Stimulated activated CD8-positive, alpha-beta memory T cell treated with anti-CD3 and anti-CD28 coated beads, Interleukin-12 subunit alpha, Interleukin-12 subunit beta, amount 100 ng/mL, for 24 hours (primary cell): Measurements from ENCODE around the gene EMD.
"Not testable (repeated sequence)": the region's sequence is repeated elsewhere in the genome, so short reads cannot be mapped to it uniquely, and the experiment has no call there.

Experiments used
- DNase-seq: peaks from one replicate; pipeline ENCODE4 v3.0.0-alpha.2; 2020; ENCODE audit errors: extremely low read depth

Gene EMD

DNA sequence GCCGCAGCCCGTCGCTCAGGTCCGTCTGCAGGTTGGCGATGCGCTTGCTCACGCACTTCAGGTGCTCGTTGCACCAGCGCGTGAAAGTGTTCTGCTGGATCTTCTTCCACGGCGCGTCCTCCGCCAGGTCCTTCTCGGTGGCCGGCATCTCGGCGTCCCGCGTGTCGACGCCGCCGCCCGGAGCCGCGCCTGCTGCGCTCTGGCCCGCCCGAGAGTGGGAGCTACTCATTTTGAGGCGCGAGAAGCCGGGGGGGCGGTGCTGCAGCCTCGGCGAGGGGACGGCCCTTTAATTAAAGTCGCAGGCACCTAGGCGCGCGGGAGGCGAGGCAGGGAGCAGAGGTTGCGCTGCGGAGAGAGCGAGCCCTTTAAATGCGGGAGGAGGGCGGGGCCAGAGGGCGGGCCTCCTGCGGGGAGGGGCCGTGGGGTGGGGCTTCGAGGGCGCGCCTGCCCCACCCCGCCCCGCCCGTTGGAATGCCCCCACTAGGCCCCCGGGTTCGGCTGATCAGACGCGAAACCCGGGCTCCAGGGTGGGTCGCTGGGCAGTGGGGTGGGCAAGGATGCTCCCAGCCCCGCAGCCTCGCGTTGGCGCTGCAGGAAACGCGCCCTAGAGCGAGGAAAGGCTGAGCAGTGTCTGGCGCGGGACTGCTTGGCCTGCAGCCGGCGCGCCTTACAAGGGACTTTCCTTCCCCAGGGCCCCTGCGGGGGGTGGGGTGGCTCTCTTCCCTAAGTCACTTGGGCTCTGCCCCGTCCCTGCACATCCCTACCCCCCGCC lies 7.9 kb upstream of the EMD start:
- DNase-seq: peak; percentile 78

DNA sequence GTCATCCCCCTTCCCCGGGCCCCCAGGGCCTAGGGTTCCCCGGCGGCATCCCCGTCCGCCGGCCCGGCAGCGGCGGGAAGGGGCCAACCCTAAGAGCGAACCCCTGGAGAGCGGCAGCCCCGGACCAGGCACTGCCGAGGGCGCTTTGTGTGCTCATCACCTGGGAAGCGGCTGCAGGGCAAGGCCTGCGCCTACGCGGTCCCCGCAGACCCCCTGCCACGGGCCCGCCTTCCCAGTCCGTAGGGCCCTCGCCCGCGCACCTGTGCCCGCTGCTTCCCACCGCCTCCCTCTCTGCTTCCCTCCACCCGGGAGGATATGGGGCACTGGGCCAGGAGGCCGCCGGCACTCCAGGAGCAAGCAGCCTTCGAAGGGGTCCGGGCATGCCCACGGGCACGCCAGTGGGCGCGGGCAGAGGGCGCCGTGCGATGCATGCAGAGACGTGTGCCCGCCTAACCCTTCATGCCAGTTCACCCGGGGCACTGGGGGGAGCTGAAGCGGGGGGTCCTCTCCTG lies 7.2 kb upstream of the EMD start:
- DNase-seq: no peak

DNA sequence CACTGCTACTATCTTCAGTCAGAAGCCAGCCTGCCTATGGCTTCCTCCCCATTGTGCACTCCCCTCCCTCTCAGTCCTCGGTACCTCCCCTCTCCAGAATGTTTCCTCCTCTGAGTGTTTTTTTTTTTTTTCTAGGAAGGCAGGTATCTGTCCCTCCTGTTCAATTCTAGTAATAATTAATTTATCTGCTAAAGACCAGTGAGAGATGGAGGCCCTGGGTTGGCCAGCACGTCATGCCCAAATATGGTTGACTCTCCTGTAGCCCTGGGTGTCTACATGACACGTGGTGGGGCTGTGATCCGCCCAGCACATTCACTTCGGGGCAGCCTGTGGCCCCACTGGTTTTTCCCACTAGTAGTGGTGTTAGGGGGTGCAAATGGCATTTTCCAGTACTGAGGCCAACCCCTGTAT lies 6.5 kb upstream of the EMD start:
- DNase-seq: no peak

DNA sequence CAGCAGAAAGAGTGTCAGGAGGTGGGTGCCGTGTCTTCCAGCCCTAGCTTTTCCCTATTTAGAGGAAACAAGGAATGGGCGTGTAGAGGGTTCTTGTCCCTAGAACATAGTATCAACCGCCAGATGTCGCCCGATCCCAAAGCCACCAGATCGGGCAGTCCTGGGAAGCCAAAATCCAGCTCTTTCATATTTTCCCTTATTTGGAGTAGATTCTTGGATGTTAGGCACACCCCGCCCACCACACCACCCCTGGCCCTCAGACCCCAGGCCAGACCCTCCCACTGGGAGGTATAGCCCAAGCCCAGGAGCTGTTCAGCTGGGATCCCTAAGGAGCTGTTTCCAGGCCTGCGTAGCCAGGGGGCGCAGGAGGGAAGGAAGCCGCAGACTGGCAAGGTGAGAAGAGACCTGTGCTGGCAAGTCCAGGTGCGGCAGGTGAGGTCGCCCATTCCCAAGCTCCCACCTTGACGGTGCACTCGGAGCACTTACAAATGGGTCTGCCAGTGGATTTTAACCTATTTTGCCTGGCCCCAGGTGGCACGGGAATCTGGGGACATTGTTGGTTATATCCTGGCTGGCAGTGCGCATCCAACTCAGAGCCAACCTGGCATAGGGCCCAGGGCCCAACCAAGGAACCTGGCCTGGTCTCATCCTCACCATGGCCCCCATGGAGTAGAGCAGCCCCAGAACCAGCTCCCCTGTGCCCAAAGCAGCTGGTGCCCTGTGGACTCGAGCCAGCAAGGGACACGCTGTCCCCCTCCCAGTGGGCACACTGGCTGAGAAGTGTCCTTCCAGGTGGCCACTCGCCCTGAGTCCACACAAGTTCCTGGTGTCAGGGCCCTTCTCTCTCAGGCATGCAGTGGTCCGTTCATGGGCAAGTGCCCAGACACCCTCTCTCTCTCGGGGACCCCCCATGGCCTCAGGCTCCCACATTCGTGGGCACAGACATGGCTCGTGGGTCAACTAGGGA lies 5.5 kb upstream of the EMD start:
- DNase-seq: no peak

DNA sequence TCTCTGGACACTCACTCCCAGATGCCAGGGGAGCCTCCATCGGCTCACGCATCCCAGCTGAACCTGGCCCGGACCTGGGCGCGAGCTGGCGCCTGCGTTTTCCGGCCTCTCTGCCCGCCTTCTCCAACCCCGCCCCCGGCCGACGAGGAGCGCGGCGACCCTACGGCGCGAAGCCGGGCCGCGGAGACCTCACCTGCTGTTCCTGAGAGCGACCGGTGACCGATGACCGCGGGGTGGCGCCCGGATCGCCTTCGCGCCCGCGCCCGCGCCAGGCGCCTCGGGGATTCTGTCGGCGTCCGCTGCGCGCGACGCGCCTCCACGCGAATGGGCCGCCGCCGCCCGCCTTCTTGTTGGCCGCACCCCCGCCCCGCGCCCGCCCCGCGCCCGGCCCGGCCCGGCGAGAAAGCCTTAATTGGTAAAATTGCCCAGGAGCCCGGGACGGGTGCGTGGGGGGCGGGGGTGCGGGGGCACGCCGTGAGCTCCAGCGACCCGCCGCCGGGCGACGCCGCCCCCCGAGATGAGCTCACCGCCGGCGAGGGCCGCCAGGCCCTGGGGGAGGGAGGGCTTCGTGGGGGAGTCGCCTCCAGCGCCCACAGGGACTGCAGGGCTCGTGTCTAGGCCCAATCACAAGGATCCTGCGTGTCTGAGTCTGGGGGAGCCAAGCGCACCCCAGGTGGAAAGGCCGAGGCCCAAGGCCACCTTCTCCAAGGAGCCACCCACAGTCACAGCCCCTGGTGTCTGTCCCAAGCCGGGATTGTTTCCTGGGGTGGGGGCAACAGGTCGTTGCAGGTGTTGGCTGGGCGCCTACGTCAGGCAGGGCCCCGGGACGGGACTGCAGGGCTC lies 4.6 kb upstream of the EMD start, which contains the start of gene FLNA:
TSS of gene FLNA (minus strand) at position 322 of the 843 bp plus-strand sequence. CDS start 3,389 bp downstream, outside the sequence.
- DNase-seq: no peak

DNA sequence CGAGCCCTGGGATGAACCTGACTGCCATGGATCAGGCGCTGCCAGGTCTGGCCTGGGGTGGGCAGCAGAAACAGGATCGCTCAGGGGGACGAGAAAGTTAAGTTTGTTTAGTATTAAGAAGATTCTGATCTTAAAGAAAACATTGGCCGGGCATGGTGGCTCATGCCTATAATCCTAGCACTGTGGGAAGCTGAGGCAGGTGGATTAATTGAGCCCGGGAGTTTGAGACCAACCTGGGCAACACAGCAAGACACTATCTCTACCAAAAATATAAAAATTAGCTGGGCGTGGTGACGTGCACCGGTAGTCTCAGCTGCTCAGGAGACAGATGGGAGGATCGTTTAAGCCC lies 4.0 kb upstream of the EMD start:
- DNase-seq: no peak

DNA sequence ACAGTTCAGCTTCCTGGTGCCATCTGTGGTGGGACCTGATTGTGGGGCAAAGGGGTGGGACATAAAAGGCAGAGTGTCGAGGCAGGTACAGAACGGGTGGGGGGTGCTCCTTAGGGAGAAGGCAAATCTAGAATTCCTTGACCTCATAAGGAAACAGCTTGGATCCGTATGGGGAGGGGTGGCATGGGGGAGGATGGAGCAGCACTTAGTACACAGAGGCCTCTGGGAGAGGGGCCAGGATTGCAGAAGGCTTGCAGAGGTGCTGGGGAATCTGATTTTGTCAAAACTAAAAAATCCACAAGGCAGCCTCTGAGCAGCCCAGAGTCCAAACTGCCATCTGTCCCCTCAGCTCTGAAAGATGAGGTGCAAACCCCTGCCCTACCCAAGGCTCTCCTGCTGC lies 2.3 kb upstream of the EMD start:
- DNase-seq: no peak

DNA sequence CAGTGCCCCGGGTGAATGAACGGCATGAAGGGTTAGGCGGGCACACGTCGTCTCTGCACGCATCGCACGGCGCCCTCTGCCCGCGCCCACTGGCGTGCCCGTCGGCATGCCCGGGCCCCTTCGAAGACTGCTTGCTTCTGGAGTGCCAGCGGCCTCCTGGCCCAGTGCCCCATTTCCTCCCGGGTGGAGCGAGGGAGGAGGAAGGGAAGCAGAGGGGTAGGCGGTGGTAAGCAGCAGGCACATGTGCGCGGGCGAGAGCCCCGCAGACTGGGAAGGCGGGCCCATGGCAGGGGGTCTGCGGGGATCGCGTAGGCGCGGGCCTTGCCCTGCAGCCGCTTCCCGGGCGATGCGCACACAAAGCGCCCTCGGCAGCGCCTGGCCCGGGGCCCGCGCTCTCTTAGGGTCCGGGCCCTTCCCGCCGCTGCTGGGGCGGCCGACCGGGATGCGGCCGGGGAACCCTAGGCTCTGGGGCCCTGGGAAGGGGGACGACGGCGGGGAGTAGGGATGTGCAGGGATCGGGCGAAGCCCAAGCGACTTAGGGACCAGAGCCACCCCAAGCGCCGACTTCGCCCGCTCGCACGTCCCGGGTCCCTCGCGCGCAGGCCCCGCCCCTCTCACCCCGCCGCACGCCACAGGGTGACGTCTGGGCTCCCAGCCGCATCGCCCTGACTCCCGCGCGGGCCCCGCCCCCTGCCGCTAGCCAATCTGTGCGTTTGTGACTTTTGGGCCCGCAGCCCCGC lies 866 bp upstream of the EMD start:
- no peak for DNase-seq

DNA sequence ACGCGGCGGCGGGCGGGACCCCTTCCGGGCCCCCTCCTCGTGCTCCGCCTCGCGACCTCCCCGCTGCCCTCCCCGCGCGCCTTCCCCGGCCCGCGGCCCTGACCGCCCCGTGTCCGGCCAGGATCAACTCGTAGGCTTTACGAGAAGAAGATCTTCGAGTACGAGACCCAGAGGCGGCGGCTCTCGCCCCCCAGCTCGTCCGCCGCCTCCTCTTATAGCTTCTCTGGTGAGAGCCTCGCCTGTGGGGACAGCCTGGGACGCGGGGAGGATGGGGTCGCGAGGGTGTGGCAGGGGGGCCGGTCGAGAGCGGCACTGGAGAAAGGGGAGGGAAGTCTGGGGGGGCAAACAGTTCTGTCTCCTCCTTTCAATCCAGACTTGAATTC lies 465 bp downstream of the EMD start:
- no peak for DNase-seq

DNA sequence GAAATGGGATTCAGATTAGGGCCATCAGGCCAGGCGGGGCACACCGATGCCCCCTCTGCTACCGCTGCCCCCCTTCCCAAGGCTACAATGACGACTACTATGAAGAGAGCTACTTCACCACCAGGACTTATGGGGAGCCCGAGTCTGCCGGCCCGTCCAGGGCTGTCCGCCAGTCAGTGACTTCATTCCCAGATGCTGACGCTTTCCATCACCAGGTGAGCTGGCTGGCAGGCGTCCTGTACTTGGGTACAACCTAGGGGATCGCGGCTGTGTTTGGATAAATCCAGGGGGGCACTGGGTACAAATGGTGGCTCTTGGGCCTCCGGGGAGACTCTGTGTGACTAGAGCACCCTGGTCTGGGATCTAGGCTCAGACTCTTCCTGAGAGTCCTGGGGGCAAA lies 1.1 kb downstream of the EMD start:
- no peak for DNase-seq

DNA sequence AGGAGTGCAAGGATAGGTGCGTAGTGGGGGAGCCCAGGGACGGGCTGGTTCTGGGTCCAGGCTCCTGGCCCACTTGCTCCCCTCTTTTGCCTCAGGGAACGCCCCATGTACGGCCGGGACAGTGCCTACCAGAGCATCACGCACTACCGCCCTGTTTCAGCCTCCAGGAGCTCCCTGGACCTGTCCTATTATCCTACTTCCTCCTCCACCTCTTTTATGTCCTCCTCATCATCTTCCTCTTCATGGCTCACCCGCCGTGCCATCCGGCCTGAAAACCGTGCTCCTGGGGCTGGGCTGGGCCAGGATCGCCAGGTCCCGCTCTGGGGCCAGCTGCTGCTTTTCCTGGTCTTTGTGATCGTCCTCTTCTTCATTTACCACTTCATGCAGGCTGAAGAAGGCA lies 1.7 kb downstream of the EMD start:
- no peak for DNase-seq

DNA sequence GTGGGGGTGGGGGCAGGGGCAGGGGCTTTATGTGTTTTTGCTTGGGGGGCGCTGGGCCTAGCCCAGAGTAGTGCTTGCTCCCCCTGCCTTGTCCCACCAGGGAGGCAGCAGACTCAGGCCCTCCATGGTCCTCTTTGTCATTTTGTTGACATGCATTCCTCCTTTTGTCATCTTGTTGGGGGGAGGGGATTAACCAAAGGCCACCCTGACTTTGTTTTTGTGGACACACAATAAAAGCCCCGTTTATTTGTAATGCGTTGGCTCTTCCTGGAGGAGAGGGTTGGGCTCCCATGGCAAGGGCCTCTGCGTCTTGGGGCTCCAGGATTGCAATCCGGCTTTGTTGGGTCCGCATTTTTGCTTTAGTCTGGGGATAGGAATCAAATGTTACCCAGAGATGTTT lies 2.2 kb downstream of the EMD start:
- DNase-seq: no peak

DNA sequence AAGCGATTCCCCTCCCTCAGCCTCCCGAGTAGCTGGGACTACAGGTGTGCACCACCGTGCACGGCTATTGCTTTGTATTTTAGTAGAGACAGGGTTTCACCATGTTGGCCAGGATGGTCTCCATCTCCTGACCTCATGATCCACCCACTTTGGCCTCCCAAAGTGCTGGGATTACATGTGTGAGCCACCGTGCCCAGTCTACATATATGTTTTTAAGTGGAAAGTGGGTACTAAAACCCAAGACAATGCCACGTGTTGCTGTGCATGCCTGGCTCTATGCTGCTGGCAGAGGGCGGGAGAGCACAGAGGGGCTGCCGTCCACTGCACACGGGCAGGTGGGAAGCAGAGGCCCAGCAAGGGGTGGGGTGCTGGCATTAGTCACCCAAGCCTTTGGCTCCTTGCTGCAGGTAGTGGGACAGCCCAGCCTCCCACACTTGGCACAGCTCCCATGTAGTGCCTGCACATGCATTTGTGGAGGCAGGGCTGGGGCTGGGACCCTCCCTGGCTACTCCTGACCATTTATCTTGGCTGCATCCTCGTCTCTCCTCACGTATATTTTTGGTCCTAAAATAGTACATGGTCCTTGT lies 3.5 kb downstream of the EMD start:
- DNase-seq: no peak

DNA sequence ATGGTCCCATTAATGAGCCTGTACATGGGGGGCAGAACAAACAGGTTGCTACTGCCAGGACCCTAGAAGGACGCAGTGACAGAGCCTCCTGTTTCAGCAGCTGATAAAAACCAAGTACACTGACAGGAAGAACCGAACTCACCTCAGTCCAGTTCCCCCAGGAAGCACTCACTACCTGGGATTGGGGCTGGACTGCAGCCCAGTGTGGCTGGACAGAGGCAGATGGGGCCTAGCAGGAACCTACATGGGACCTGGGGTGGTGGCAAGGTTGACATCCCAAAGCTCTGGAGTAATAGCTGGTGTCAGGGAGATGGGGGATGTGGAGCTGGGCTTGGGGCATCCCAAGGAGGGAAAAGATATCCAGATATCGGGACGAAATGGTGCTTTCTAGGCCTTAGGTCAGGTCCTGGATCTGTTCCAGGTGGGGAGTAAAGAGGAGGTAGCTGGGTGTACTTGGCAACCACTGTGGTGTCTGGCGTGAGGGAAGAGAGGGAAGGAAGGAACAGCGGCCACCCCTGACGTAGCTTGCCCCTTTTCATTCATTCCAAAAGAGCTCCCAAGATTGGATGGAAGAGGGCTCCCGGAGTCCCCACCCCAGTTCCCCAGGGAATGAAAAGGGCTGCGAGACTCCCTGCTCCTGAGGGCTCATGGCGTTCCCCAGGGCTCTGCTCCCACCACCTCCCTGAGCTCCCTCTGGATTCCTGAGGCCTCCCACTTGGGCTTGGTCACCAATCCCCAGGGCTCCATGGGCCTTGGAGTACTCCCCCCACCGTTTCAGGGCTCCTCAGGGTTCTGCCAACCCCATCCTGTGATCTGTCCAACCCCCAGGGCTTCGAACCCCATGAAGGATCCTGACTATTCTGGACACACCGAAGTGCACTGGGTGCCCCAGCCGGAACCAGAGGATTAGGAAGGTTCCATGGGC lies 4.5 kb downstream of the EMD start:
- no peak for DNase-seq

DNA sequence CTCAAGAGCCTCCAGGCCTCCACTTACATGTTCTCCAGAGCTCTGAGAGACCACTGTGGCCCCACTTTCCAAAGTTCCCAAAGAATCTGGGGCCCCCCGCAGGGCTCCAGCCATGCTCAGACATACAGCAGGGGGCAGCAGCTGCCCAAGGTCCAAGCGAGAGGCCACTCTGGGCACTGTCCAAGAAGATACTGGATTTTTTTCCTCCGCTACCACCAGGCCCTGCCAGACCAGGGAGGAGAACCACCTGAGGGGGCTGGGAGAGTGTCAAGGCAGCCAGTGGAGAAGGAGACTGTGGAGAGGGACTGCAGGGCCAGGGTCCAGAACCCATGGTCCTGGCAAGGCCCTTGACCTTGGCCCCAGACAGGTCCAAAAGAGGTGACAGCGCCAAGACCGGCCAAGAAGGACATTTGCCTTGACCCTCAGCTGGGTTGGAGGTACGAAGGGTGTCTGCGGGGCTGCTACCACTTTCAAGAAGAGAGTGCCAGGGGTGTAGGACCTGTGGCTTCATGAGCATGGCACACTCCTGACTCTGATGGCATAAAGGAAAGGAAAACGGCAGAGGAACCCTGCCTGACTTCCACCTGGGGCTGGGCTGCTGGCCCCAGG lies 5.3 kb downstream of the EMD start:
- no peak for DNase-seq

DNA sequence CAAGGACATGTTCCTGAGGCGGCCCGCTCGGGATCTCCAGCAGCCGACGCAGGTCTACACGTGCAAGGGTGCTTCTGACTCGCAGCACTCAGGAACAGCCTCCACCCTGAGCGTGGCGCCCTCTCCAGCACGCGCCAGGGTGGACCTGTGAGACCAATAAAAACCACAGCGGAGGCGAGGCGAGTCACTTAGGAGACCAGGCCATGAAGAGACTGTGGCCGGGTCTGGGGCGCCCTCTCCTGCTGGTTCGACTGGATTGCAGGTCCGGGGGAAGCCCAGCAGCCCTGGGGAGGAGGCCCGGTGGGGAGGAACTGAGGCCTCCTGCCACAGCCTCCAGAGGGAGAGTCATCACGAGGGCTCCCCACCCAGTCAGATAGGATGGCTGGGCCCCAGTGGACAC lies 9.0 kb downstream of the EMD start:
- not testable (repeated sequence) for DNase-seq

DNA sequence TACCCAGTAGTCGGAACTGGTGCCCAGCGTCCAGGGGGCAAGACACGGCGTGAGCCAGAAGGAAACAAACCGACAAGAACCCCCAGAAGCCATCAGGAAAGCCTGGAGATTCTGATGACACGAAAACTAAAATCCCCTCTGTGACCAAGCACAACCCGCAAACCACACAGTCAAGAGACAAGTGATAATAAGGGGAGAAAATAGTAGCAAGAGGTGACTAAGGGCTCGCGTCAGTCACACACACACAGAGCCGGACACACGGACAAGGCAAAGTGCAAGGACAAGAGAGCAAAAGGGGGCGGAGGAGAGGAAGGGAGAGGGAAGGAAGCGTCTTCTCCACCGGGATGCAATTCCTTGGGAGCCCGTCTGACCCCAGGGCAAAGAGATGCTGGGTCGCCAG lies 9.6 kb downstream of the EMD start:
- DNase-seq: not testable (repeated sequence)

DNA sequence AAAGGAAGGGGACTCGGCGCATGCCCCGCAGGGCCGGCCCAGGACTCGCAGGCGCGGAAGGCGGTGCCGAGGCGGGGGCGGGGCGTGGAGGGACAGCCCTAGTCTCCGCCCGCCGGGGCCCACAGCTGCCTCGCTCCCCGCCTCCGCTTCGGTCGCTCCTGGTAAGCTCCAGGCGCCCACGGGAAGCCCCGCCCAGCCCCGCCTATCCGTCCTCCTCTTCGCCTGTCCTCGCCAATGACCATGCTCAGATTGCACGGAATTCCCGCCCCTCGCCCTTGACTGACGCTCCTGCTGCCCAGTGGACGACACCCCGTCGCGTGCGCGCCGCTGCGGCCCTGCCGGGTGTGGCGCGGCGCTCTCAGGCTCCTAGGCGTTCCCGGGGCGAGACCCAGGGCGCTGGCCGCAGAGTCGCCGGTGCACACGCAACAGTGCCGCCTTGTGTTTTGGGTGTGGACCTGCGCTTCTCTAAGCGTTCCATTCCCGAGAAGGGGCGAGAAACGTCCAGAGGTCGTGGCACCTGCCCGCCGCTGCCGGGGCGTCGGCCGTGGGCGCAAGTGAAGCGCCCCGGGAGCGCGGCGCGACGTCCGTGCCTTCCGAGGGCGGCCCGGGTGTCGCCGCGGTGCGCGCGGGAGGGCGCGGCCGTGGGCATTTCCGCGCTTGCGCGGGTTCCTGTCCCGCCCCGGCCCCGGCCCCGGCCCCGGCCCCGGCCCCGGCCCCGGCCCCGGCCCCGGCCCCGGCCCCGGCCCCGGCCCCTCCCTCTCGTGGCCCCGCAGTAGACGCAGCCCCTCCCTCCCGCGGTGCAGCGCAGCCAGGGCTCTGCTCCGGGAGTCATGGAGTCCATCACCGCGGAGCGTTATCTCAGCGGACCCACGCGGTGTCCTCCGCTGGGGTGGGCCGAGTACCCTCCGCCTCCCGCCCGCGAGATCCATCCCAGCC lies 11.0 kb downstream of the EMD start:
- DNase-seq: not testable (repeated sequence)
